ENCODE measurements around the gene HARS1. TPM values are rescaled to one million over a fixed set of nuclear protein-coding genes. Genes with fewer than 3 reads are reported as not detected.

The HARS1 gene
- total and polyA plus RNA-seq, 10 of the 15 experiments (the other 5 are each of a cell fraction or from before 2014, with no cell fraction given), result 12.0 to 93.8 (median 76.9) TPM

DNA sequence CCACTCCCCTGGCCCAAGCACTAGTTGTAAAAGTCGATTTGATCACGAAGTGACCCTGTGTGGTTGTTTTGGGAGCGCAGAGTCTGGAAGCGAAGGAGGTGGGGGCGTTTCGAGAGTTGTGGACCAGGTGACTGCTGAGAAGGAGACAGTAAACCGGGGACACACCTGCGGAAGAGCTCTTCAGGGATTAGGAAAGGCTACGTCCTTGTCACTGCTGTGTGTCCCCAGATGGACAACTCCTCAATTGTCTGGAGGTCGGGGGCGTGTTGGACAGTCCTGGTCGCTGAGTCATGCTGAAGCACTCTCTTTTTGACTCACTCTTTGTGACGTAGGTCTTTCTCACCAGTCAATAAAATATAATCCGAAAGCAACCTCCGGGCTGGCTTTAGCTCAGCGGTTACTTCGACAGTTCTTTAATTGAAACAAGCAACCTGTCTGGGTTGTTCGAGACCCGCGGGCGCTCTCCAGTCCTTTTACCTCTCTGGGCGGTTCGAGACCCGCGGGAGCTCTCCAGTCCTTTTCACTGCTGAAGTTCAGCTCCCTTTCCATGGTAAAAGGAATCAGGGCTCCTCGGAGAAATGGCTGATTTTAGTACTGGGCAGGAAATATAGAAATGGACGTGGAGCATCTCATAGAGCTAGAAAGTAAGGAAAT, 19.9 kb upstream of the HARS1 start (continued):
- peak; percentile 45; the same call in 1 of the 2 replicates for TF ChIP-seq RELB (IDR thresholded peaks at IDR 0.05; ENCODE audit: low read depth)
- 0 out of 4 replicates have a peak, but pooled peaks of 1 of the 2 experiments have one; percentile 77 for TF ChIP-seq SRF (IDR thresholded peaks at IDR 0.05; ENCODE audit: low read depth in 2 of 2, low read length in 2 of 2)
- TF ChIP-seq SREBF1 (IDR thresholded peaks at IDR 0.05; ENCODE audit: low read length), result no peak
- peak; percentile 97 for TF ChIP-seq ATF2 (IDR thresholded peaks at IDR 0.05; ENCODE audit: low read length)
- peak; percentile 85 for TF ChIP-seq RELA (IDR thresholded peaks at IDR 0.05; ENCODE audit: borderline replicate concordance, partially characterized antibody)
- TF ChIP-seq CHD4 (IDR thresholded peaks at IDR 0.05), result no peak
- peak; percentile 100 for TF ChIP-seq JUNB (IDR thresholded peaks at IDR 0.05)
- TF ChIP-seq, protein P1, sequence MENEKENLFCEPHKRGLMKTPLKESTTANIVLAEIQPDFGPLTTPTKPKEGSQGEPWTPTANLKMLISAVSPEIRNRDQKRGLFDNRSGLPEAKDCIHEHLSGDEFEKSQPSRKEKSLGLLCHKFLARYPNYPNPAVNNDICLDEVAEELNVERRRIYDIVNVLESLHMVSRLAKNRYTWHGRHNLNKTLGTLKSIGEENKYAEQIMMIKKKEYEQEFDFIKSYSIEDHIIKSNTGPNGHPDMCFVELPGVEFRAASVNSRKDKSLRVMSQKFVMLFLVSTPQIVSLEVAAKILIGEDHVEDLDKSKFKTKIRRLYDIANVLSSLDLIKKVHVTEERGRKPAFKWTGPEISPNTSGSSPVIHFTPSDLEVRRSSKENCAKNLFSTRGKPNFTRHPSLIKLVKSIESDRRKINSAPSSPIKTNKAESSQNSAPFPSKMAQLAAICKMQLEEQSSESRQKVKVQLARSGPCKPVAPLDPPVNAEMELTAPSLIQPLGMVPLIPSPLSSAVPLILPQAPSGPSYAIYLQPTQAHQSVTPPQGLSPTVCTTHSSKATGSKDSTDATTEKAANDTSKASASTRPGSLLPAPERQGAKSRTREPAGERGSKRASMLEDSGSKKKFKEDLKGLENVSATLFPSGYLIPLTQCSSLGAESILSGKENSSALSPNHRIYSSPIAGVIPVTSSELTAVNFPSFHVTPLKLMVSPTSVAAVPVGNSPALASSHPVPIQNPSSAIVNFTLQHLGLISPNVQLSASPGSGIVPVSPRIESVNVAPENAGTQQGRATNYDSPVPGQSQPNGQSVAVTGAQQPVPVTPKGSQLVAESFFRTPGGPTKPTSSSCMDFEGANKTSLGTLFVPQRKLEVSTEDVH (IDR thresholded peaks at IDR 0.05; ENCODE audit: low read depth, partially characterized antibody), result peak; percentile 28
- TF ChIP-seq CBFB (IDR thresholded peaks at IDR 0.05; ENCODE audit: low read depth), result peak; percentile 88
- TF ChIP-seq NFXL1 (IDR thresholded peaks at IDR 0.05; ENCODE audit: borderline replicate concordance), result no peak
- peak; percentile 65; the same call in 1 of the 2 replicates for TF ChIP-seq STAT3 (IDR thresholded peaks at IDR 0.05; ENCODE audit: low read depth, low read length)
- TF ChIP-seq PML (IDR thresholded peaks at IDR 0.05; ENCODE audit: low read length), result peak; percentile 88
- TF ChIP-seq NRF1 (conservative IDR thresholded peaks at IDR 0.05; ENCODE audit: low read depth, low read length), result no peak
- TF ChIP-seq ZNF622 (IDR thresholded peaks at IDR 0.05), result no peak
- peak in 1 of 2 experiments; percentile 60; a peak in 1 of 4 replicates for TF ChIP-seq ETV6 (conservative IDR thresholded peaks at IDR 0.05 in 1 of 2, IDR thresholded peaks at IDR 0.05 in 1 of 2; ENCODE audit: borderline replicate concordance in 1 of 2, low read depth in 1 of 2)
- no peak for TF ChIP-seq BRCA1 (IDR thresholded peaks at IDR 0.05; ENCODE audit: low read depth, low read length)
- TF ChIP-seq ESRRA (IDR thresholded peaks at IDR 0.05; ENCODE audit: low read length), result 0 out of 2 replicates have a peak, but pooled peaks have one; percentile 65
- TF ChIP-seq YY1 (IDR thresholded peaks at IDR 0.05; ENCODE audit: low read depth, low read length), result peak; percentile 84
- TF ChIP-seq CEBPB (IDR thresholded peaks at IDR 0.05; ENCODE audit: borderline replicate concordance in 1 of 2, low read depth in 2 of 2, low read length in 2 of 2), result no peak
- no peak for TF ChIP-seq KLF5 (IDR thresholded peaks at IDR 0.05; ENCODE audit: partially characterized antibody)
- peak; percentile 80 for TF ChIP-seq NR2F1 (conservative IDR thresholded peaks at IDR 0.05)
- peak; percentile 95; the same call in 1 of the 2 replicates for TF ChIP-seq ASH2L (IDR thresholded peaks at IDR 0.05; ENCODE audit: borderline replicate concordance, low read depth)
- peak; percentile 72 for TF ChIP-seq POLR2A (IDR thresholded peaks at IDR 0.05; ENCODE audit: low read depth, low read length)
- TF ChIP-seq MYC (IDR thresholded peaks at IDR 0.05; ENCODE audit: insufficient read depth, insufficient read length, insufficient replicate concordance, low read length, severe bottlenecking), result no peak

Measured in GM12878 (cell line).